NCI-H2107 treated with DMSO at 0.1 percent for 48 hours (cell line): ENCODE results near the gene NKX2-8.
A peak's percentile ranks its signal among the peaks of the same experiment; 100 is the strongest.

Experiments
- DNase-seq: peaks from one replicate; lab custom pipeline; 2025; ENCODE audit not compliant: unreplicated experiment; lab: John Stamatoyannopoulos, UW

NKX2-8 gene

DNA sequence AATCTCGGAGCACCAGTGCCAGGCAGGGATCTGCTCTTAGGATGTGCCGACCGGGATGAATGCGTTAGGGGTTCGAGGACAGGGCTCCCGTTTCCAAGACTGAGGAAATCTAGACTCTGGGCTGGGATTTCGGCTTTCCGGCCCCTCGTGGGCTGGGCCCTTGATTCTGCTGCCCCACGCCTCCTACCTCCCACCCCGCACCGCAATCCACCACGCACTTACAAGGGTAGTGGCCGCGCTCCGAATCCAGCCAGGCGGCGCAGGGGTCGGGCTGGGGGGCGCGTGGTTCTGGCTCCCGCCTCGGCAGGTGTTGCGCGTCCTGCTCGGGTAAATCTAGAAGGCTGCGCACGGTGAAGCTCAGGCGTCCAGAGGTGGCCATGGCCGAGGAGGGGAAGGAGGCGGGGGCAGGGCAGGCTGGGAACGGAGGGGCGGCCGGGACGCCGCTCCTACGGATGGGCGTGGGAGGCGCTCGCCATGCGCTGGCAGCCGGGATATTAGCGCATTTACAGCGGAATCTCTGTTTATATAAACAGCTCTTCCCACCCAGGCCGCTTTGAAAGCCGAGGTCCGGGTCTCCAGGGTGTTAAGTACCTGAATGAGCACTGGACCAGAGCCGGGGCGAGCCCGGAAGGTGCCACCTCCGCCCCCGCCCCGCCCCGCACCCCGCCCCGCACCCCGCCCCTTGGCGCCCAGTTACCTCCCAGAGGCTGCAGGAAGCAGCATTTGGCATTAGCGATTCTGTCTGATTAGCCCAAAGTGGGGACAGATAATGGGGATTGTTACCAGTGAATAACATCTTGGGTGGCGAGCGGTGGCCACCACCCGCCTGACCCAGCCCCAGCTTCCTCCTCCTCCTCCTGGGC, at the start of gene NKX2-8:
NKX2-8 (minus strand) TSS at position 604 of the 863 bp plus-strand sequence; CDS start at position 379, 225 bp downstream.
- no peak for DNase-seq

DNA sequence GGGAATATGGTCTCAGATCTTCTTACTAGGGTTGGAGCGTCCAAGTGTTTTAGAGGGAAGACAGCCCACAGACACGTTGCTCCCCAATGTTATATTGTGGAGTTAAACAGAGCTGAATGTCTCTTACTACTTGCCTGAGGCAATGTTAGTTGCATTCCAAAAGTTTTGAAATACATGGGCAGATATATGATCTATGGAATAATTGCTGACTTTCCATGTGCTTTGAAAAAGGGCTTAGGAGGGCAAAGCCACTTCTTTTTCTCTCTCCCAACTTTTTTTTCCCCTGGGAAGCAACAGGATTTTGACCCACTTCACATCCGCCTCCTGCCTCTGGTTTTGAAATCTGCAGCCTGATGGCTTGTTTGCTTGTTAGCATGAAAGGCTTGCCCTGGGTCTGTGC, 45.6 kb upstream of the NKX2-8 start:
- DNase-seq: no peak

DNA sequence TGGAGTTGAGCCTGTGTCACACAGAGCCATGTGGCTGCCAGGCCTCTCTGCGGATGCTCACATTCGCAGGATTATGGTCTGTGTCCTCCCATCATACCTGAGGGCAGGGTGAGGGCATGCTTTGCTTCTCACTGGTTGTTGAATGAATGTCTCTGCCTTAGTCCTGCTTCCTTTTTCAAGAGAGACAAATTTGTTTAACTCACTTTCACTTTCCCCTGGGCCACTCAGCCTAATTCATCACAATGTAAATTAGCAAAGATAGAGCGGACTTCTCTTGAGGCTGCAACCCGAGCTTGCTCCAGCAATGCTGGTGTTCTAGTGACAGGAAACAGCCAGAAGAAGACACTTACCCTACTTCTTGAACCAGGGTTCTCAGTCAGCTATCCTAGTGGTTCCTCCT, 43.7 kb upstream of the NKX2-8 start:
- peak; percentile 22 for DNase-seq

- no peak for DNase-seq
Observed at GRCh38 chr14:36625436-36625835, 43.0 kb upstream of the NKX2-8 start.

- no peak for DNase-seq
Observed at GRCh38 chr14:36625014-36625413, 42.6 kb upstream of the NKX2-8 start.

GRCh38 chr14:36619853-36620252, 37.4 kb upstream of the NKX2-8 start:
- no peak for DNase-seq

DNA sequence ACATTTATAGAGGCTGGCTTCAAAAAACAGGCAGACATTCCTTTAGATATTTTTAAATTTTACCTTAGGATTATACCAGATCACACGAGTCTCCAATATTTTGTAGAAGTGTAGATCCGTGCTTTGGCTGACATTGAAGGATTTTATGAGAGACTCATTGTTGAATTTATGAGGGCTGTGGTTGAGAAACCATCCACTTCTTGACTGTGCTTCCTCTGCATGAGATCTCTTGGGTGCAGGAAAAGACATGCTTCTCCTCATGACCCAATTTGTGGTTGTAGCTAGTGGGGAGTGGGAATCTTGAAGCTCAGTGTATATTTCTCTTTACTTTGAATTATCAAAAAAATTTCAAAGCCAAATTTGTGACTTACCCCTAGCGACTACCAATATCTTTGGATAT, 36.7 kb upstream of the NKX2-8 start:
- DNase-seq: no peak

DNA sequence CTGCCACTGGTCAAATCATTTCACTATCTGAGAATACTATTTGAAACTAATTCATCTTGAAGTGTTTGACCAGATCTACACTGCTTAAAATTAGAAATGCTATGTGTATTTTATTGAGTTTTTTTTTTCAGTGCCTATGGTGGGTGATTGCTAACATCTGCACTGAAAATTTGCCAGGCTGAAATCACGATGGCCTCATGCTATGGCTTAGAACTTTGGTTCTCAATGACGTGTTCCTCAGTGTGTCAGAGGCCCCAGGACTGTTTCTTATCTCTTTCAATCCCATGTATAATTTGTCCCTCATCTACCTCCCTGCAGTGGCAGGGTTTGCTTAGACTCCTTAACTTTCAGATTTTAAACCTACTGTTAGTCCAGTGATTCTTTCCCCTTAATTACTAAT, 36.2 kb upstream of the NKX2-8 start:
- no peak for DNase-seq

DNA sequence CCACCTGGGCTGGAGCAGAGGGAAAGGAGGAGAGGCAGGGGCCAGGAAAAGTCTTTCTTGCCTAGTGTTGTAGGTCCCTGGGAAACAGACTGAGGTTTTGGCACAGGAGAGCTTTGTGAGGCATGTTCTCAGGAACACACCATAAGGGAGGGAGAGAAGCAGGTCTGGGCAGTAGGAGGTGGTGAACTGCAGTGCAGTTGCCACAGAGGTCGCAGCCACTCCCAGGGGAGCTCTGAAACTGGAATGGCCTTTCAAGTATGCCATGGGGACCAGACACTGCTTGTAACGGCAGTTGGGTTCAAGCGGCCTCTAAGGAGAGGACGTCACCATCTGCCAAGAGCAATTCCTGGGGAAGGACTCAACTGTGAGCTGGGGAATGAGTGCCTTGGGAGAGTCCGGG, 35.4 kb upstream of the NKX2-8 start:
- no peak for DNase-seq

- peak; percentile 70 for DNase-seq
Observed at GRCh38 chr14:36605506-36605857, 23.1 kb upstream of the NKX2-8 start.

- peak; percentile 97 for DNase-seq
Observed at GRCh38 chr14:36604757-36605505, 22.5 kb upstream of the NKX2-8 start.

DNA sequence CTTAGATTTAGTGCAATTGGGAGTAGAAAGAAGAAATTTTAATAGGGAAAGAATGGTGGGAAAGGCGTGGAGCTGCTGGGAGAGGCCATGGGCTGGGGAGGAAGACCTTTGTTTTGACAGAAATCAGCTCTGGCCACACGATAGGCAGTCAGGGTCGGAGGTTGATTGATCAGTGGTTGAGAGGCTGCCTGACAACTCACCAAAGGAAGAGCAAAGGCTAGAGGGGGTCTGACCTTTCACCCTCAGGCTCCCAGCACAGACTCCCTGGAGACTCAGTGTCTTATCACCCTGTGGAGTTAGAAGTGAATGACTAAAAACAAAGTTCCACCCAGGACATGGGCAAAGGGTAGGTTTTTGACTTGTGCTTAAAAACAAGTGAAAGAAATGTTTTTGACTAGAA, 18.0 kb upstream of the NKX2-8 start:
- DNase-seq: no peak

DNA sequence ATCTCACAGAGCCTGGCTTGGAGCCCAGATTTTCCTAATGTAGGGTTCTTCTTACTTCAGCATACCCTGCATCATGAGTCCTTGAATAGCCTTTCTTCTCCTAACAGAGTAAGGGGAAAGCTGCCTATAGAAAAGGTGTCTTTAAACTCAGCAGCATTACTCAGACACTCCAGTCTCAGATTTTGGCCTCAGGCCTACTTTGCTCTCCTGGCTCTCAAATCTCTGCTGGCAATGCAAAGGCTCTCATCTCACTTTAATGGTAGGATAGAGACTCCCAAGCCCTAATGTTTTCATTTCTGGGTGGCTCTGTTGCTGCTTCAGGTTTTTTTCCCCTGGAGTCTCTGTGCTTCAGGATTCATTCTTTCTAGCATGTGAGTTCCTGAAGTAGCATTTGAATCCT, 9.1 kb upstream of the NKX2-8 start:
- DNase-seq: peak; percentile 61

DNA sequence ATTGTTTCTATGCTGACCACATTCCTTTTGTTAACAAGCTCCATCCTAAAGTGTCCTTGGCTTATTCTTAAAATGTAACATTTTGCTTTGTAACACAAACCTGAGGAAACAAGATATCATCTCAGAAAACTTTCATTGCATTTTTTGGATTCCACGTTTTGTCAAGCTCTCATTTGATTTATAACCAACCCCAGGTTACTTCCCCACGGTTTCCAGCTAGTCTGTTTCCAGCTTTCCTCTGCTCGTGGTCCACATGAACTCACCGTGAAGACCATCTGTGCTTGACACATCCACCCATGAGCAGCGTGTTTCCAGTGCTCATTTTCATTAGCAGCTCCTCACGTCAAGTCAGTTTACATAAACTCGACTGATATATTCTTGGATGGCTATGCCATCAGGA, 6.4 kb upstream of the NKX2-8 start:
- DNase-seq: no peak

DNA sequence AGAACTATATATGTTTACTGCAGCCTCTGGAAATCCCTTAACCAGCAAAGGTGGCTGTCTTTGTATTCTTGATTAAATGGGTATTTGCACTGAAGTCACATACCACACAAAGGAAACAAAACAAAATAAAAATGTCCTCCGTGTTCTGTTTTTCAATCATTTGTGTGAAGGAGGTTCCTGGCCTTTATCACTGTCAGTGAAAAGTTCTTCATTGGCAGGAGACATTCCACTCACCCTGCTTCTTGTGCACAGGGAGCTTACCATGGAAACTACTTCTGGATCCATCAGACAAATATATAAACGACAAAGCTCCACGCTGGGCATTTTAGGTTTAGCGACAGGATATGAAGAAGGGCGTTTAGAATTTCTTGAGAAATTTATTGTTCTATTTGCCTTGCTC, 5.7 kb upstream of the NKX2-8 start:
- DNase-seq: no peak

GRCh38 chr14:36585100-36585499, 2.7 kb upstream of the NKX2-8 start:
- DNase-seq: peak; percentile 51

GRCh38 chr14:36583893-36584811, 1.7 kb upstream of the NKX2-8 start:
- DNase-seq: no peak

GRCh38 chr14:36583242-36583892, 953 bp upstream of the NKX2-8 start:
- no peak for DNase-seq

DNA sequence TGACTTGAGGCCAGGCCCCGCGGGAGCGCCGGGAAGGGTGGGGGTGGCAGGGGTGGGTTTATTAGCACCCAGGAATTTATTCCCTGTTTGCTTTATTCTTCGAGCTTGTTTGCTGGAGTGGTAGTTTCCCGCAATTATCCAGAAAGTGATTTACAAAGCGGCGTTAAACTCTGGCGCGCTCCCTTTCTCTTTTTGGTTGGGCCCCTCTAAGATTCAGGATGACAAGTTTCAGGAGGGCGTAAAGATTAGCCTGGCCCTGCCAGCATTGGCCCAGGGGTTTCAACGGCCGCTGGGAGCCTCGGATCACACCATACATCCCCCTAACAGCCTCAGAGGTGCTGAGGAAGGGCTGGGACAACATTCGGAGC, 444 bp upstream of the NKX2-8 start:
- no peak for DNase-seq

DNA sequence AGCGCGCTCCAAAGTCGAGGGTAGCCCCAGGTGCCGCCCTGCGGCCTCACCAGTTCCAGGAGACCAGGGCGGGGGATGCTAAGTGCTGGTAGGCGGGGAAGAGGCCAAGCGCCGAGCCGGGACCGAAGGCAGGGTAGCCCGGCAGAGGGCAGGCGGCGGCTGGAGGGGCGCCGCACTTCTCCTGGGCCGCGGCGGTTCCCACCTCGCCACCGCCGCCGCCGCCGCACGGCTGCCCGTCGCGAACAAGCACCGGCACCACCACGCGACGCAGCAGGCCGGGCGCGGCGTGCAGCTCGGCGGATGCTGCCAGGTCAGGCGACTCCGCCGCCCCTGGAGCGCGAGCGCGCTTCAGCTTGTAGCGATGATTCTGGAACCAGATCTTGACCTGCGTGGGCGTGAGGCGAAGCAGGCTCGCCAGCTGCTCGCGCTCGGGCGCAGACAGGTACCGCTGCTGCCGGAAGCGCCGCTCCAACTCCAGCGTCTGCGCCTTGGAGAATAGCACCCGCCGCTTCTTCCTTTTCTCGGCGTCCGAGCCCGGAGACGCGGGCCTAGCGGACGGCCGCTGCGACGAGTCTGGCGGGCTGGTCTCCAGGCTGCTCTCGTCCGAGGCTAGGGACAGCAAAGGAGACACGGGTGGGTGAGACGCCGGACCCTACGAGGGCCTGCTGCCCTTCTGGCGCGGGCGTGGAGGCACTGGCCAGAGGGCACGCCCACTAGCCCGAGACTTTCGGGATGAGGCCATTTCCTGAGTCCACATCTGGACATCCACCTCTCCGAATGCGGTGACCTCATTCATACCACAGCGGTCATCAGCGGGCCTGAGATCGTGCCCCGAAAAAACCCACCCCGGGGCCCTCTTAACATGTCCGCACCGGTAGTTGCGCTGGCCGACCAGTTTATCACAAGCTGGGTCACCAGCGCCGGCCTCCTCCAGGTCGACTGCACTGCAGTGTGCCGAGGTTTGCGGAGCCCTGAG, 1.3 kb downstream of the NKX2-8 start:
- DNase-seq: peak; percentile 26
